K562 (cell line): ENCODE measurements around the gene MOSPD3. TPM values are rescaled to one million over a fixed set of nuclear protein-coding genes. Genes with fewer than 3 reads are reported as not detected.
A peak's percentile ranks its signal among the peaks of the same experiment; 100 is the strongest.

Experiments used
- CXXC5 ChIP-seq: fragments of 250-450 bp; sonication (Bioruptor Pico); IDR thresholded peaks from 2 replicates; pipeline ENCODE4 v1.8.0; 2022; ENCODE audit warnings: inconsistent platforms, mild to moderate bottlenecking, moderate library complexity
- EGR1 ChIP-seq: fragments of 450-650 bp; conservative IDR thresholded peaks from 2 replicates; pipeline ENCODE4 v1.6.1; 2017; ENCODE audit warnings: mild to moderate bottlenecking
- SMAD4 ChIP-seq: fragments of 250-450 bp; sonication (Bioruptor Pico); conservative IDR thresholded peaks from 2 replicates; pipeline ENCODE4 v1.8.0; 2021; ENCODE audit warnings: inconsistent platforms, mild to moderate bottlenecking, moderate library complexity
- ZNF133 ChIP-seq: fragments of 250-450 bp; sonication (Bioruptor Pico); IDR thresholded peaks from 2 replicates; pipeline ENCODE4 v1.4.0; 2020; ENCODE audit warnings: mild to moderate bottlenecking
- polyA plus RNA-seq, 8 experiments: library from polyadenylated mRNA; depleted of rRNA in 4 of 8; stranded (reverse) in 5 of 8; unstranded in 3 of 8; fragments of >200 nt; fragmentation: Nextera tagmentation in 2 of 8; fragmentation: Illumina TruSeq in 1 of 8; extraction: Ambion mirVana in 2 of 8; extraction: Trizol in 1 of 8; gene quantifications; 2 replicates each; pipeline versions ENCODE4 v1.2.1 to v1.2.3, GENCODE V29; 2011 to 2014; ENCODE audit warnings: inconsistent platforms in 1 of 8, missing spikeins in 1 of 8
- total RNA-seq, 7 experiments: library from RNA; depleted of rRNA in 6 of 7; stranded (reverse); fragments of >200 nt in 6 of 7; fragmentation: Illumina TruSeq in 2 of 7; extraction: Trizol in 2 of 7; gene quantifications; 2 replicates each; pipeline versions ENCODE4 v1.2.1 to v1.2.3, GENCODE V29; 2011 to 2021; ENCODE audit warnings: low replicate concordance in 1 of 7
- TF ChIP-seq, protein P1 (sequence below): fragments of 250-450 bp; sonication (Bioruptor Pico); IDR thresholded peaks from 2 replicates; pipeline ENCODE4 v1.4.0; 2020

Gene MOSPD3
- total and polyA plus RNA-seq, 9 of the 15 experiments (the other 6 are each of a cell fraction or from before 2014, with no cell fraction given), result 1.4 to 32.1 (median 7.3) TPM

DNA sequence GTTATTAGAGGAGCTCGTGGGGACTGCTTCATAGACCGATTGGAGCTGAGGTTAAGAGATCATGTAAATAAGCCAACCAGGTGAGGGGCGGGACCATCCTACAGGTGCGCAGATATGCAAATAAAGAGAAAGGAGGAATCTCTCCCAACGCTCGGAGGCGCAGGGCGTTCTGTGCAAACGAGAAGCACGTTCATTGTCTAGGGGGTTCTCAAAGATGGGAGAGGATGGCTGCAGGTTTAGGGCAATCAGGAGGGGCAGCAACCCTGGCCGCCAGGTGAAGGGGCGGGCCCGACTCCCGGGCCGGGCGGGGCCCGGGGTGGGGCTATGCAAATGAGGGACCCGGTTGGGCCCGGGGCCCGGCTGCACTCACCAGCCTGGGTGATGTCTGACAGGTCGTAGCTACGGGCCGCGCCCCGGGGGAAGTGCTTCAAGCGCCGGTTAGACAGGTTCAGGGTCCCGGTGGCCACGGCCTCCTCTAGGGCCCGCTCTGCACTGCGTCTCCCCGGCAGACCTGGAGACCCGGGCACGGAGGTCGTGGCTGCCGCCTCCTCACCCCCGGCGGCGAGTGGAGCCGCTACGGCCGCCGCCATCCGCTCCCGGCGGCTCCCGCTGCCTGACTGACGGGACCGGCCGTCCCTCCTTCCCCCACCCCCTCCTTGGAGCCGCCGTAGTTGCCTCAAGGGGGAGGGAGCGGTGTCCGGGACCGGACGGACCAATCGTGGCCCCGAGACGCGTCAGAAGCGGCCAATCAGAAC is 26.7 kb upstream of the MOSPD3 start, which contains the start of gene LRCH4 (continued):
- TF ChIP-seq, protein P1, sequence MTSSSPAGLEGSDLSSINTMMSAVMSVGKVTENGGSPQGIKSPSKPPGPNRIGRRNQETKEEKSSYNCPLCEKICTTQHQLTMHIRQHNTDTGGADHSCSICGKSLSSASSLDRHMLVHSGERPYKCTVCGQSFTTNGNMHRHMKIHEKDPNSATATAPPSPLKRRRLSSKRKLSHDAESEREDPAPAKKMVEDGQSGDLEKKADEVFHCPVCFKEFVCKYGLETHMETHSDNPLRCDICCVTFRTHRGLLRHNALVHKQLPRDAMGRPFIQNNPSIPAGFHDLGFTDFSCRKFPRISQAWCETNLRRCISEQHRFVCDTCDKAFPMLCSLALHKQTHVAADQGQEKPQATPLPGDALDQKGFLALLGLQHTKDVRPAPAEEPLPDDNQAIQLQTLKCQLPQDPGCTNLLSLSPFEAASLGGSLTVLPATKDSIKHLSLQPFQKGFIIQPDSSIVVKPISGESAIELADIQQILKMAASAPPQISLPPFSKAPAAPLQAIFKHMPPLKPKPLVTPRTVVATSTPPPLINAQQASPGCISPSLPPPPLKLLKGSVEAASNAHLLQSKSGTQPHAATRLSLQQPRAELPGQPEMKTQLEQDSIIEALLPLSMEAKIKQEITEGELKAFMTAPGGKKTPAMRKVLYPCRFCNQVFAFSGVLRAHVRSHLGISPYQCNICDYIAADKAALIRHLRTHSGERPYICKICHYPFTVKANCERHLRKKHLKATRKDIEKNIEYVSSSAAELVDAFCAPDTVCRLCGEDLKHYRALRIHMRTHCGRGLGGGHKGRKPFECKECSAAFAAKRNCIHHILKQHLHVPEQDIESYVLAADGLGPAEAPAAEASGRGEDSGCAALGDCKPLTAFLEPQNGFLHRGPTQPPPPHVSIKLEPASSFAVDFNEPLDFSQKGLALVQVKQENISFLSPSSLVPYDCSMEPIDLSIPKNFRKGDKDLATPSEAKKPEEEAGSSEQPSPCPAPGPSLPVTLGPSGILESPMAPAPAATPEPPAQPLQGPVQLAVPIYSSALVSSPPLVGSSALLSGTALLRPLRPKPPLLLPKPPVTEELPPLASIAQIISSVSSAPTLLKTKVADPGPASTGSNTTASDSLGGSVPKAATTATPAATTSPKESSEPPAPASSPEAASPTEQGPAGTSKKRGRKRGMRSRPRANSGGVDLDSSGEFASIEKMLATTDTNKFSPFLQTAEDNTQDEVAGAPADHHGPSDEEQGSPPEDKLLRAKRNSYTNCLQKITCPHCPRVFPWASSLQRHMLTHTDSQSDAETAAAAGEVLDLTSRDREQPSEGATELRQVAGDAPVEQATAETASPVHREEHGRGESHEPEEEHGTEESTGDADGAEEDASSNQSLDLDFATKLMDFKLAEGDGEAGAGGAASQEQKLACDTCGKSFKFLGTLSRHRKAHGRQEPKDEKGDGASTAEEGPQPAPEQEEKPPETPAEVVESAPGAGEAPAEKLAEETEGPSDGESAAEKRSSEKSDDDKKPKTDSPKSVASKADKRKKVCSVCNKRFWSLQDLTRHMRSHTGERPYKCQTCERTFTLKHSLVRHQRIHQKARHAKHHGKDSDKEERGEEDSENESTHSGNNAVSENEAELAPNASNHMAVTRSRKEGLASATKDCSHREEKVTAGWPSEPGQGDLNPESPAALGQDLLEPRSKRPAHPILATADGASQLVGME (CRISPR knock-in tag), result 0 out of 2 replicates have a peak, but pooled peaks have one; percentile 38
- 0 out of 2 replicates have a peak, but pooled peaks have one; percentile 23 for TF ChIP-seq ZNF133
- TF ChIP-seq SMAD4 (CRISPR knock-in tag), result peak; percentile 91
- peak; percentile 89 for TF ChIP-seq EGR1
- TF ChIP-seq CXXC5 (CRISPR knock-in tag), result peak; percentile 92
